Smooth muscle cell (in vitro differentiated cells): Measurements from ENCODE around the gene ANKRD10. TPM values are rescaled to one million over a fixed set of nuclear protein-coding genes. Genes with fewer than 3 reads are reported as not detected.

Experiments used
- DNase-seq: peaks from one replicate; lab custom pipeline; 2025; ENCODE audit not compliant: unreplicated experiment; lab: John Stamatoyannopoulos, UW
- H2AFZ ChIP-seq: fragments of 200-600 bp; sonication (generic); 2 replicates; pipeline ENCODE4 v1.6.0; 2016; ENCODE audit warnings: antibody characterized with exemption, low read depth, mild to moderate bottlenecking
- H3F3A ChIP-seq: fragments of 200-600 bp; sonication (generic); 2 replicates; pipeline ENCODE4 v1.6.0; 2017; ENCODE audit warnings: antibody characterized with exemption, low read depth
- H3K27ac ChIP-seq: fragments of 200-600 bp; sonication (generic); 2 replicates; pipeline ENCODE4 v1.5.1; 2016; ENCODE audit warnings: low read depth, mild to moderate bottlenecking
- H3K27me3 ChIP-seq: fragments of 200-600 bp; sonication (generic); 2 replicates; pipeline ENCODE4 v1.6.1; 2016; ENCODE audit warnings: low read depth, mild to moderate bottlenecking
- H3K36me3 ChIP-seq: fragments of 200-600 bp; sonication (generic); 2 replicates; pipeline ENCODE4 v1.5.1; 2016; ENCODE audit warnings: low read depth
- H3K4me1 ChIP-seq: fragments of 200-600 bp; sonication (generic); 2 replicates; pipeline ENCODE4 v1.5.1; 2016; ENCODE audit warnings: low read depth
- H3K4me2 ChIP-seq: fragments of 200-600 bp; sonication (generic); 2 replicates; pipeline ENCODE4 v1.6.0; 2016; ENCODE audit warnings: mild to moderate bottlenecking
- H3K4me3 ChIP-seq: fragments of 200-600 bp; sonication (generic); 2 replicates; pipeline ENCODE4 v1.5.1; 2016; ENCODE audit warnings: mild to moderate bottlenecking
- H3K79me2 ChIP-seq: fragments of 200-600 bp; sonication (generic); 2 replicates; pipeline ENCODE4 v1.6.0; 2016; ENCODE audit warnings: low read depth, mild to moderate bottlenecking
- H3K9ac ChIP-seq: fragments of 200-600 bp; sonication (generic); 2 replicates; pipeline ENCODE4 v1.6.0; 2016; ENCODE audit warnings: low read depth
- H3K9me3 ChIP-seq: fragments of 200-600 bp; sonication (generic); replicated peaks from 2 replicates; pipeline ENCODE4 v1.5.1; 2016; ENCODE audit warnings: low read depth
- H4K20me1 ChIP-seq: fragments of 200-600 bp; sonication (generic); 2 replicates; pipeline ENCODE4 v1.6.0; 2016; ENCODE audit warnings: low read depth
- WGBS: methylation state at CpG from one replicate; pipeline ENCODE4 v1.1.7; 2016; ENCODE audit warnings: low lambda C conversion rate; 5-methylcytosine and 5-hydroxymethylcytosine counted together
- polyA plus RNA-seq: library from polyadenylated mRNA; unstranded; fragments of >200 nt; fragmentation: Nextera tagmentation; extraction: Ambion mirVana; gene quantifications from 2 replicates; pipeline ENCODE4 v1.2.1, GENCODE V29; 2016
- total RNA-seq: library from RNA; depleted of rRNA; stranded (reverse); fragments of >200 nt; gene quantifications from 2 replicates; pipeline ENCODE4 v1.2.3, GENCODE V29; 2014
- TF ChIP-seq, protein P1 (sequence below): fragments of 200-600 bp; sonication (generic); IDR thresholded peaks from 2 replicates; pipeline ENCODE4 v1.5.1; 2017; ENCODE audit warnings: borderline replicate concordance, mild to moderate bottlenecking, antibody characterized with exemption; ENCODE audit not compliant: insufficient read depth, poor library complexity, severe bottlenecking

Gene ANKRD10
- total and polyA plus RNA-seq, 2 experiments from 2014 or later: 31.0 to 61.8 TPM

DNA sequence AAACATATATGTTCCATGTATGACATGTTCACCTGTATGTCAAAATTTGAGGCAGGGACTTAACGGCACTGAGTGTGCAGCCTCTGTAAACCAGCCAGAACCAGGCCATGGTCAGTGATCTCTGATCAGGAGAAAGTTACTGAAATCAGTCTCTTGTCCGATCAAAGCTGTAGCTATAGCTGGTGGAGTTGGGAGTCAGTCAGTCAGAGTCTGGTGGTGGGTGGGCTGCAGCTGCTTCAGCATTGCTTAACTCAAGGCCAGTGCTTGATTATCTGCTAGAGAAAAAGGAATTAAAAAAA is 78.3 kb downstream of the ANKRD10 start:
- peaks cover 10% of the 10 kb centered on the region for H3K4me1 ChIP-seq
- WGBS: 73% methylated on average over 2 of the region's 2 CpGs
- H3K79me2 ChIP-seq: no peaks in the 10 kb centered on the region
- H3K4me2 ChIP-seq: peak overlapping the region; percentile 7
- H3K36me3 ChIP-seq: no peaks in the 10 kb centered on the region
- H2AFZ ChIP-seq: no peak overlapping the region
- H3K9ac ChIP-seq: no peak overlapping the region
- DNase-seq: no peak
- no peaks in the 10 kb centered on the region for H4K20me1 ChIP-seq
- TF ChIP-seq, protein P1, sequence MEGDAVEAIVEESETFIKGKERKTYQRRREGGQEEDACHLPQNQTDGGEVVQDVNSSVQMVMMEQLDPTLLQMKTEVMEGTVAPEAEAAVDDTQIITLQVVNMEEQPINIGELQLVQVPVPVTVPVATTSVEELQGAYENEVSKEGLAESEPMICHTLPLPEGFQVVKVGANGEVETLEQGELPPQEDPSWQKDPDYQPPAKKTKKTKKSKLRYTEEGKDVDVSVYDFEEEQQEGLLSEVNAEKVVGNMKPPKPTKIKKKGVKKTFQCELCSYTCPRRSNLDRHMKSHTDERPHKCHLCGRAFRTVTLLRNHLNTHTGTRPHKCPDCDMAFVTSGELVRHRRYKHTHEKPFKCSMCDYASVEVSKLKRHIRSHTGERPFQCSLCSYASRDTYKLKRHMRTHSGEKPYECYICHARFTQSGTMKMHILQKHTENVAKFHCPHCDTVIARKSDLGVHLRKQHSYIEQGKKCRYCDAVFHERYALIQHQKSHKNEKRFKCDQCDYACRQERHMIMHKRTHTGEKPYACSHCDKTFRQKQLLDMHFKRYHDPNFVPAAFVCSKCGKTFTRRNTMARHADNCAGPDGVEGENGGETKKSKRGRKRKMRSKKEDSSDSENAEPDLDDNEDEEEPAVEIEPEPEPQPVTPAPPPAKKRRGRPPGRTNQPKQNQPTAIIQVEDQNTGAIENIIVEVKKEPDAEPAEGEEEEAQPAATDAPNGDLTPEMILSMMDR: no peak
- H3K27me3 ChIP-seq: no peaks in the 10 kb centered on the region
- H3K27ac ChIP-seq: no peak overlapping the region
- H3F3A ChIP-seq: peaks cover 6% of the 10 kb centered on the region
- H3K9me3 ChIP-seq: no peaks in the 10 kb centered on the region
- no peak overlapping the region for H3K4me3 ChIP-seq

DNA sequence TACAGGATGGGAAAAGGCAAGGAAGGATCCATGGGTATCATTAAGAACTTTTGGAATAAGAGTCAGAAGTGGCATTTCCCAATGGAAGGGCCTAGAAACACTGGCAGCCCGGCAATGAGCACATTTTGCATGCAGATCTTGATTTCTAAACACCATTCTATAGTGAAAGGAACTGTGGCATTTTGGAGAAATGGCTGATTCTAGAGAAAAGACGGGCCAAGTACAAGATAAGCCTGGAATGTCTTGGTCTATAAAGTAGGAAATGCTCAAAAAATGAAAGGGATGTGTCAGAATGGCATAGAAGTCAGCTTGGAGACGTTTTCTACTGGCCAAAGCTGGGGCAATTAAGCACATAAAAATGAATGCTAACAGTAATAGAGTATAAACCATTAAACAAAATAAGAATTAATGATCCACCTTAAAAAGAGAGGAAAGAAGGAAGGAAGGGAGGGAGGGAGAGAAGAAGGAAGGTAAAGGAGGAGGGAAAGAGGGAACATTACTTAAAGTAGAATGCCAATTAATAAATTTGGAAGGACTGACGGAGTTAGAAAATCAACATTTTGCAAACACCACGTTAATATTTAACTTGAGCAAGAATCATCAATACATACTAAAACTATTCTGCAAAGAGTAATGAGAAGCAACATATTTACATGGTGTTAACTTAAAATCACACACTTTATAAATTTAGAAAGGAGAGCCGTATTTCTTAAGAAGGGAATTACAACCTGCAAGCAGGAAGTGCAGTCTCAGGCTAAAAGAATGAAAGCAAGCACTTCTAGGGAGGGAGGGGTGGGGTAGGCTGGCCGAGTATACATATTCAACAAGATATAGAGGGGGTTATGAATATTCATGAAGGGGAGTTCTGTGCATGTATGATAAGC is 78.9 kb downstream of the ANKRD10 start:
- 53% methylated on average over 7 of the region's 7 CpGs for WGBS
- TF ChIP-seq, protein P1: no peak
- Histone ChIP-seq H3K79me2 (no peaks in the 10 kb centered on the region), H3K4me1 (peaks cover 10% of the 10 kb centered on the region), H3K27me3 (no peaks in the 10 kb centered on the region), H3K9ac (no peak overlapping the region), H3K9me3 (no peaks in the 10 kb centered on the region), H4K20me1 (no peaks in the 10 kb centered on the region), H3K27ac (no peak overlapping the region), H3K36me3 (no peaks in the 10 kb centered on the region), H2AFZ (peak overlapping the region; percentile 6), H3K4me3 (no peak overlapping the region), H3F3A (peaks cover 6% of the 10 kb centered on the region), H3K4me2 (peak overlapping the region; percentile 7)
- DNase-seq: no peak

DNA sequence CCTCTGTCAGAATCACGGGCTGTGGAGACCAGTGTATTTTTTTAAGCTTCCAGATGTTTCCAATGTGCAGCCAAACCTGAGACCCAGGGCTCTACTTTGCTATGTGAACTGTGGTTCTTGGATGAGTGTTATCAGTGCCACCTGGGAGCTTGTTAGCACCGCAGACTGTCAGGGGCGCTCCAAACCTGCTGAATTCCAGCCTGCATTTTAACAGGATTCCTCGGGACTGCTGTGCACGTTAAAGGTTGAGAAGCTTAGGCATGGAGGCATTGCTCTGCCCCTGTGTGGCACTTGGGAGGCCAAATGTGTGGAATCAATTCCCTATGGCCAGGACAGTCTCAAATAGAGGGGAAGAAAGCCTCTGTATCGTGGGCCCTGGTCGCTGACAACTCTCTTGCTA is 80.3 kb downstream of the ANKRD10 start:
- WGBS: 89% methylated on average over 7 of the region's 7 CpGs
- no peak overlapping the region for H3K9ac ChIP-seq
- no peak overlapping the region for H2AFZ ChIP-seq
- TF ChIP-seq, protein P1: no peak
- peaks cover 10% of the 10 kb centered on the region for H3K4me1 ChIP-seq
- no peak overlapping the region for H3K4me2 ChIP-seq
- no peak overlapping the region for H3K27ac ChIP-seq
- no peaks in the 10 kb centered on the region for H3K27me3 ChIP-seq
- no peaks in the 10 kb centered on the region for H3K79me2 ChIP-seq
- no peak overlapping the region for H3K4me3 ChIP-seq
- H3K36me3 ChIP-seq: no peaks in the 10 kb centered on the region
- no peak for DNase-seq
- no peaks in the 10 kb centered on the region for H3K9me3 ChIP-seq
- peaks cover 6% of the 10 kb centered on the region for H3F3A ChIP-seq
- H4K20me1 ChIP-seq: no peaks in the 10 kb centered on the region

DNA sequence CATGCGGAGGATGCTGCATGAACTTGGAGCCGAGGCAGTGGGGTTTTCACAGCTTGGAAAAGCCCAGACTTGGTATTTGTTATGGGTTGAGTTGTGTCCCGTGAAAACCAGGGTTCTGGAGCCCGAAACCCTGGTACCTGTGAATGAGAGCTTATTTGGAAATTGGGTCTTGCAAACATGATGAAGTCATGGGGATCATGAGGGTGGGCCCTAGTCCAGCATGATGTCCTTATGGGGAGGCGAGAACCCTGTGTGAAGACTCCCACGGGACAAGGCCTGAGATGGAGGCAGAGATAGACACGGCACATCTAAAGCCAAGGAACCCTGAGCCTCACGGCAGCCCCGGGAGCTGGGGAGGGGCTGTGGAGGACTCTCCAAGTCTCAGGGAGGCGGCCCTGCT is 82.3 kb downstream of the ANKRD10 start:
- no peak overlapping the region for H3K4me2 ChIP-seq
- no peak overlapping the region for H3K4me3 ChIP-seq
- no peaks in the 10 kb centered on the region for H3K79me2 ChIP-seq
- TF ChIP-seq, protein P1: no peak
- H3K9ac ChIP-seq: no peak overlapping the region
- no peaks in the 10 kb centered on the region for H4K20me1 ChIP-seq
- peaks cover 7% of the 10 kb centered on the region for H3K4me1 ChIP-seq
- 71% methylated on average over 10 of the region's 10 CpGs for WGBS
- no peak overlapping the region for H3K27ac ChIP-seq
- H3K9me3 ChIP-seq: no peaks in the 10 kb centered on the region
- no peak for DNase-seq
- H3F3A ChIP-seq: peaks cover 1% of the 10 kb centered on the region
- no peaks in the 10 kb centered on the region for H3K36me3 ChIP-seq
- no peaks in the 10 kb centered on the region for H3K27me3 ChIP-seq
- H2AFZ ChIP-seq: no peak overlapping the region
